ENCODE data around the gene PRPF19. TPM values are rescaled to one million over a fixed set of nuclear protein-coding genes. Genes with fewer than 3 reads are reported as not detected.

The PRPF19 gene
- 28.7 and 72.3 TPM in 2 replicates for total RNA-seq

DNA sequence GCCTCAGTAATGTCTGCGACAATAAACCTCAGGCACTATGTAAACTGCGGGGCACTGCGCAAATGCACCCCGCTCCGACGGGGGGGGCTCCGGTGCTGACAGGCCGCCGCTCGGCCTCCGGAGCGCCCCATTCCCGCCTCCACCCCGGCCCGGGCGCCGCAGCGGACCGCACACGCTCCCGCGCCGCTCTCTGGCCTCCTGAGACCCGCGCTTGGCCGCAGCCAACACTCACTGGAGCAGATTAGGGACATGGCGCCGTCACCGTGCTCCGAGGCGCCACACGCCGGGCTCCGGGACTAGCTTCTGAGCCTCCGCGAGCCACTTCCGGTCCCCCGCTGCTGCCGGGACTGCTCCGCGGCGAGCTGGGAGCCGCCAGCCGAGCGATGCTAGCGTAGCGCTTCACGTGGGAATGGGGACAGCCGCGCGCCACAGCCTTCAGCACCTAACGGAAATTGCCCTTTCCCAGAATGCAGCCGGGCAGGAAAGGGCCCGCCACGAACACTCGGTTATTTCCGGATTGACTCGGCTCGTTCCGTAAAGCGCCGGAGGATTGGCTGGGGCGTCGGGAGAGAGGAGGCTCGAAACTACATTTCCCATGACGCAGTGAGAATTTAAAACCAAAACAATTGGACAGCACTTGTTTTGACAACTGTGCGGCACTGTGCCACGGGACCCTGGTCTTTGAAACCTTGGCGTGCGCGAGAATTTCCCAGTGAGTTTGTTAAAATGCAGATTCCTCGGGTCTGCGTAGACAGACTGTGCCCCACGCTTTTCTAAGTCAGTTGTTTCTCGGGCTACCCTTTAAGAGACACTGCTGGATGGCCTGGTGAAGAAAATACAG lies at the start of gene PRPF19:
Gene PRPF19 (minus strand): TSS at position 454 of the 841 bp plus-strand sequence. CDS start 203 bp downstream, at position 251.

DNA sequence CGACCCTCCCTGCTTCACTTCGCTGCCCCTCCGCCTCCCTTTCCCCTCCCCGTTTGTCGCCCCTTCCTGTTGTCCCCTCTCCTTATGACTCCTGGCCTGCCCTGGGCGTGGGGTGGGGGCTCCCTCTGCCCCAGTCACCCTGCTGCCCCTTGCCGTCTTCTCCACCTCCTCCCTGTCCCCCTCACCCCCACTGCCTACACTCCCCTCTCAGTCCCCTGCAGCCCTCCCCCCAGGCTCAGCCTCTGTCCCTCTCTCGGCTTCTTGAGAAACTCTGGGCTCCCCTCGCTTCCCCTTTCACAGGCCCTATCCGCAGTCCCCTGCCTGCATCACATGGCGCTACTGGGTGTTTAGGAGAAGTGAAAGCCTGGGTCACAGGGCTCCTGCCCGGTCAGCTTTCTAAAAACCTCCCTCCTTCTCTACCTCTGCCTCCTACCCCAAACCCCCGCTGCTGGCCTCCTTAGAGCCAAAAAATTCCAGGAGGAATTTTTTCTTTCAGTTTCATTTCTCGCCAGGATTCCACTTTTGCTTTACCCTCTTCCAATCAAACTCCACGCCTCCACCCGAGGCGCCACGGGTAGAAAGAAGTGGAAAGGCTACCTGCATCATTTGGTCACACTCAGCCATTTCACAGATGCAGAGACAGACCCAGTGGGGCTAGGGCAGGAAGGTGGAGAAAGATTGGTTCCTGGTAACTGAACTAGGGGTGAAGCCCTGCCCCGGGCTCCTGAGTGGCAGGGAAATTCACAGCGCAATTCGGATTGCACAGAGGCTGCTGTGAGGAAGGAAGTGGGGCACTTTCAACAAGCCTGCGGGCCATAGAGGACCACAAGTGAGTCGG lies 45.7 kb upstream of the PRPF19 start, which contains the start of gene SLC15A3:
Gene SLC15A3 (minus strand): TSS at position 273 of the 838 bp plus-strand sequence. CDS start 625 bp downstream, outside the sequence.

DNA sequence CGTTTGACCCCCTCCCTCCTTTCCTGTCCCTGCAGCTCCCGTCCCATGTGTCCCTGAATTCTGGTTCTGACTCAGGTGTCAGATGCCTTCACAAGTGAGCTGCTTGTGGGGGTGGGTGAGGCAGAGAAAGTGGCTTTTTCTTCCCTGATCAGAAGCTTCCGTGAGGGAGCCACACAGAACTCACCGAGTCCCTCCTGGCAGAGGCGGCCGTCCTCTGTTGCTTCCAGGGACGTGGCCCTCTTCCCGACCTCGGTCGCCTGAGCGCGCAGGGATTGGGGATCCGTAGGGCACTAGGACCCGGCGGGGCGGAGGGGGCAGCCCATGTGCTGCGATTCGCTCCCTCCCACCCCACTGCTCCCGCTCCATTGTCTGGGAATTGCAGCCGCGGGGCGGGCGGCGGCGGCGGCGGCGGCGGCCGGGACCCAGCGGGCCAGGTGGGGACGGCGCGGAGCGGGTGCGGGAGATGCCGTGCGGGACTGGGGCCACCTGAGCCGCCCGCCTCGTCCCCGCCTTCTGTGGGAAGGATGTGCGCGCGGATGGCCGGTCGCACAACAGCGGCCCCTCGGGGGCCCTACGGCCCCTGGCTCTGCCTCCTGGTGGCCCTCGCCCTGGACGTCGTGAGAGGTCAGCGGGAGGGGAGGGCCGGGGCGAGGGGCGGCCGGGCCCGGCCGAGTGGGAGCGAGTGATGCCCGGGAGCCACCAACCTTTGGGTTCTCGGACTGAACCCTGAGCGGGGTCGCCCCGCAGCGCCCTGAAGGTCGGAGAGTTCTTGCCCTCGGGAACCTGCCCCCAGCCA lies 17.9 kb upstream of the PRPF19 start, which contains the start of gene TMEM132A:
Gene TMEM132A (plus strand): TSS at position 351 of the 796 bp plus-strand sequence. CDS start 174 bp downstream, at position 525.

DNA sequence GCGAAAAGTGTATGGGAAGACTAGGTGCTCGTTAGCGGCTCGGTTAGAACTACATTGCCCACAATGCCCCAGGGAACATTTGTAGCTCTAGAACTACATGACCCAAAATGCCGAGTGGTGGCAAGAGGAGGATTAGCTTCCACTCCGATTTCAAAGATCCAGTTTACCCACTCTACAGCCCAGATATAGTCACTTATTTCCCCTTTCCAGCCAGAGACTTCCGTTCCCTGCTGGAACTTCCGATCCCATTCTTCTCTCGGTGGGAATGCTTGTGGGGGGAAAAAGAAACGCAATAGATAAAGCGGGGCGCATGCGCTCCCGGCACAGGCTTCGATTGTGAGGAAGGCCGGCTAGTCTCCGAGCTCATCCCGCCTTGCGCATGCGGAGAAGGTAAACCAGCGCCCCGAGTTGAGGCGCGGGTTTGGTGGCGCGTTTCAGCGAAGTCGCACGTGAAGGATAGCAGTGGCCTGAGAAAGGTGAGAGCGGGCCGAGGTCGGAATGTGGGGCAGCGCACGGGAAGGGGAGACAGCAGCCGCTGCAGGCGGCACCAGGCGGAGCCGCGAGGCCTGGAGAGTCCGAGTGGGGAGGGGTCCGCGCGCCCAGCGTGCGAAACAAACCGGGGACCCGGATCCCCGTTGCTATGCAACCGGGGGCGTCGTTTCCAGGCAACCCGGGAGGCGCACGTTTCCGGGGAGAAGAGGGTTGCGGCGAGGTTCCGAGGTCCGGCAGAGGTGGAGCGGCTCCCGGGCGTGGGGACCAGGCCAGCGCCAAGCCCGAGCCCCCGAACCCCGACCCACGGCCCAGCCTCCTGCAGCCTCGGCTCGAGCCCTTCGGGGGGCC lies 7.6 kb upstream of the PRPF19 start, which contains the start of gene TMEM109:
Gene TMEM109 (plus strand): TSS at position 366 of the 840 bp plus-strand sequence. CDS start 5,536 bp downstream, outside the sequence.

DNA sequence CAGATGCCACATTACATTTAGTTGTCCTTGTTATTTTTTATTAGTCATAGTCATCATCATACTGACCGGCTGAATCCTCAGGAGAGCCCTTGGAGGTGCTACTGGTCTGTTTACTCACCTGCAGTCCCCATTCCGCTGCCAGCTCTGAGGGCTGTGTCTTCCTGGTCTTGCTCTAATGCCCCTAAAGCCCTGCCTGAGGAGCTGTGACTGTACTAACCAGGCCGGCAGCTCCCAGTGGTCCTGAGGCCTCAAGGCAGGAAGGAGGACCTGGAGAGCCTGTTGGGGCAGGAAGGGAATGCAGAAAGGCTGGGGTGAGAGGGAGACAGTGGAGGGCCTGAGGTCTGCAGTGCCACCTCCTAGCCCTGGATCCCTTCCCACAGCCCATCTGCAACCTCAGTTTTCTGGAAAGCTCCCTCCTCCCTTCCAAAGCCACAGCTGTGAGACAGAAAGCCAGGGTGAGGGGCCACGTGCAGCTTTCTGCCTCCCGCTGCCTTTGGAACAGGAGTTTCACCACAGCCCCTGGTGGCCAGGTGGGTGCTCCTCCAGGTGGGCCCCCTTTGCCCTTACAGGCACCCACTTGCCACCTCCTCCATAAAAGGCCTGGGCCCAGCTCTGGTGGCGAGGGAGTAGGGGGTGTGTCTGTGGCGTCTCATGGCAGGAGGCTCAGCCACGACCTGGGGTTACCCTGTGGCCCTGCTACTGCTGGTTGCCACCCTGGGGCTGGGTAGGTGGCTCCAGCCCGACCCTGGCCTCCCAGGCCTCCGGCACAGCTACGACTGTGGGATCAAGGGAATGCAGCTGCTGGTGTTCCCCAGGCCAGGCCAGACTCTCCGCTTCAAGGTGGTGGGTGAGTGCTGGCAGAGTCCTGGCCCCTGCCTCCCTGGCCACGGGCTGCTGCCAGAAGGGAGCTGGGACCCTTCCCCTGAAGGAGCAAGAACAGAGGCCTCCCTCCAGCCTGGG lies 39.2 kb downstream of the PRPF19 start, which contains the start of gene ZP1:
Gene ZP1 (plus strand): TSS at position 632 of the 960 bp plus-strand sequence. CDS start 20 bp downstream, at position 652.

DNA sequence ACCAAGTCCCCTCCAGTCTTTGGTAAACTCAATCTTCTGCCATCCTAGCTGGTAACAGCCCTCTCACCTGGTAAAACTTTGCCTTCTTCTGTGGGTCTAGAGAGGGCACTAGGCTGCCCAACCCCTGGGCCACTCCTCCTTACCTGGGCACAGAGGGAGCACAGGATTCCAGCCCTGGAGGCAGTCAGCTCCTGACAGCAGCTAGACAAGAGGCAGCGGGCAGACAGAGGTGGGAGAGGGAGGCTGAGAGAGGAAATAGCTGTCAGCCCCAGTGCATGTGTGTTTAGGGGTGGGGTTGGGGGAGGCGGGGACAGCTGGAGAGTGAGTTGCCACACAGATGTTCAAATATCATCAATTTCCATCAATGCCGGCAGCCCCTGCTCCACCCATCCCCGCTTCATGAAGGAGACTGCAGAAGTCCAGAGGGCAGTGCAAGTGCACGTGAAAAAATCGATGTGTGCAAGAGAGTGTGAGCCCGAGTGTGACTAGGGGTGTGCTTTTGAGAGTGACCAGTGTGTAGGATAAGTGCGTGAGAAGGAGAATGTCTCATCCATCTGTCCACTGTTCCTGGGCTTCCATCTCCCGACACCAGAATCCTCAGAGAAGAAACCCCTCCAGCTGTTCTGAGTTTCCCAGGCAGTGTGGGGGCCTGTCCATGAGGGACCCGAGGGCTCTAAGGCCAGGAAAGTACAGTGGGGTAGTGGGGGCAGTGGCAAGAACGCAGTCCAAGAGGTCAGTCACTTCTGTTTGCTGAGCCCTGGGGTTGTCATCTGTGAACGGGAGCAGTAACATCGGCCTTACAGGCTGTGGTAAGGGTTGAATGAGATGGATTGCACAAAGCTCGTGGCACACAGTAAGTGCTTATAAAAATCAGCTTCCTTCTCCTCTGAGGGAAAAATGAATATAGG lies 50.4 kb downstream of the PRPF19 start, which contains the start of gene PTGDR2:
Gene PTGDR2 (minus strand): TSS at position 225 of the 908 bp plus-strand sequence. CDS start 2,228 bp downstream, outside the sequence.

DNA sequence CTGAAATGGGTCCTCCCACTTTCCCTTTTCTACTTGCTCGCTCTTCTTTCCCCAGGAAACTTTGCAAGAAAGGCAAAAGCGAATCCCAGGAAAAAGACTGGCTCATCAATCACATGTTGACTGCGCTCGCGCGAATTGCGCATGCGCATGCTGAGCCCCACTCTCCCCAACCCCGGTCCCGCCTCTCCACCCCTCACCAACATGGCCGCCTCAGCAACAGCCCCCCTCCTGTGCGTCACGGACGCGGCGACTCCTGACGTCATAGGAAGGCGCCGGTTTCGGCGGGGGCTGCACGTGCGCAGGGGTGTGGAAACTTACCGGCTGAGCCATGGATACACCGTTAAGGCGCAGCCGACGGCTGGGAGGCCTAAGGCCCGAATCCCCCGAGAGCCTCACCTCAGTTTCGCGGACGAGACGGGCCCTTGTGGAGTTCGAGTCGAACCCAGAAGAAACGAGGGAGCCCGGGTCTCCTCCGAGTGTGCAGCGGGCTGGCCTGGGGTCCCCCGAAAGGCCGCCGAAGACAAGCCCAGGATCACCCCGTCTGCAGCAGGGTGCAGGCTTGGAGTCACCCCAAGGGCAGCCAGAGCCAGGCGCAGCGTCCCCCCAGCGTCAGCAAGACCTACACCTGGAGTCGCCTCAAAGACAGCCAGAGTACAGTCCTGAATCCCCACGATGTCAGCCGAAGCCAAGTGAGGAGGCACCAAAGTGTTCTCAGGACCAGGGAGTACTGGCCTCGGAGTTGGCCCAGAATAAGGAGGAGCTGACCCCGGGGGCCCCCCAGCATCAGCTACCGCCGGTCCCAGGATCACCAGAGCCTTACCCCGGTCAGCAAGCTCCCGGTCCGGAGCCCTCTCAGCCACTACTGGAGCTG lies 64.4 kb downstream of the PRPF19 start, which contains the start of gene CCDC86:
Gene CCDC86 (plus strand): TSS at position 317 of the 871 bp plus-strand sequence. CDS start 12 bp downstream, at position 329.

Other genes starting within 250 kb of the PRPF19 start
- gene MS4A8, start 207.0 kb downstream of the PRPF19 start, total RNA-seq = not detected in 2 replicates
- gene MS4A18, start 181.9 kb downstream of the PRPF19 start, total RNA-seq = not detected in 2 replicates
- not detected in 2 replicates for gene MS4A15, start 149.7 kb downstream of the PRPF19 start, total RNA-seq
- gene MS4A10, start 121.3 kb downstream of the PRPF19 start, total RNA-seq = not detected in 2 replicates
- 3.9 and 8.9 TPM in 2 replicates for gene CCDC86, start 64.5 kb downstream of the PRPF19 start, total RNA-seq
- gene PTGDR2, start 50.6 kb downstream of the PRPF19 start, total RNA-seq = not detected in 2 replicates
- gene ZP1, start 39.0 kb downstream of the PRPF19 start, total RNA-seq = not detected in 2 replicates
- gene TMEM109, start 7.6 kb upstream of the PRPF19 start, total RNA-seq = 43.6 and 59.3 TPM in 2 replicates
- gene TMEM132A, start 17.9 kb upstream of the PRPF19 start, total RNA-seq = 61.7 and 75.8 TPM in 2 replicates
- 2.7 and 8.2 TPM in 2 replicates for gene SLC15A3, start 45.6 kb upstream of the PRPF19 start, total RNA-seq
- gene CD6, start 65.1 kb upstream of the PRPF19 start, total RNA-seq = 0.65 TPM in 1 of 2 replicates, not detected in the other
- not detected in 2 replicates for gene CD5, start 195.9 kb upstream of the PRPF19 start, total RNA-seq

All from placental epithelial cell (primary cell).